Right lobe of liver (tissue), 4 donors: ENCODE data around the gene ARHGEF37.

Experiments used
- CTCF ChIP-seq, 4 donors: fragments of 200-600 bp in 3 of 4; fragments of 450-650 bp in 1 of 4; IDR thresholded peaks; one replicate each; pipeline versions ENCODE4 v1.5.1 to v1.8.0; 2016 to 2022; ENCODE audit warnings: antibody characterized with exemption in 4 of 4, mild to moderate bottlenecking in 2 of 4
- POLR2A ChIP-seq: fragments of 450-650 bp; IDR thresholded peaks from one replicate; pipeline ENCODE4 v1.6.1; 2017; ENCODE audit warnings: antibody characterized with exemption, mild to moderate bottlenecking
- donor health status: DM: no; HTN: no; CAD: no.
- donor health status: DM: no; HTN: no; CAD: no.
- donor health status: DM: no; HTN: yes; CAD: no.

GRCh38 chr5:149644629-149645028, 63.3 kb downstream of the ARHGEF37 start:
- TF ChIP-seq CTCF (IDR thresholded peaks at IDR 0.05) = no peak
- no peak for TF ChIP-seq POLR2A
